ENCODE measurements around the gene TIMM10B.
A peak's percentile ranks its signal among the peaks of the same experiment; 100 is the strongest.

The TIMM10B gene

DNA sequence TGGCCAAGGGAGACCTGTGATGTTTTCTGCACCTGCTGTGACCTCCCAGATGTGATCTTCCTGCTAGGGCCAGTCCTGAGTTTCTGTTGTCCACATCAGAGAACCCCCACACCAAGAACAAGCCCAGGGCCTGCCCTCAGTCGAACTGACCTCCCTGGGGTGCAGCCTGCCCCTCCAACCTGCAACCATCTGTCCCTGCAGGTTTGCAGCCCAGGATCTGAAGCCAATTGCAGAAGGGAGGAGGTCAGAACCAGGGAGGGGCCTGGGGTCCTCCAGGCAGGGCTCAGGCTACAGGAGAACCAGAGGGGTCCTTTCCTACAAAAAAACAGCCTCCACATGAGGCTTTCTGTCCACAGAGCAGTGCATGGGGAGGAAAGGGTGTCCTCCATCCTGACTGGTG lies 8.4 kb upstream of the TIMM10B start:
- TF ChIP-seq POLR2AphosphoS5 (IDR thresholded peaks at IDR 0.05; ENCODE audit: low read depth, low read length) = no peak
- TF ChIP-seq TAF1 (IDR thresholded peaks at IDR 0.05; ENCODE audit: borderline replicate concordance, insufficient read depth, low read length) = no peak
- TF ChIP-seq, protein P1, sequence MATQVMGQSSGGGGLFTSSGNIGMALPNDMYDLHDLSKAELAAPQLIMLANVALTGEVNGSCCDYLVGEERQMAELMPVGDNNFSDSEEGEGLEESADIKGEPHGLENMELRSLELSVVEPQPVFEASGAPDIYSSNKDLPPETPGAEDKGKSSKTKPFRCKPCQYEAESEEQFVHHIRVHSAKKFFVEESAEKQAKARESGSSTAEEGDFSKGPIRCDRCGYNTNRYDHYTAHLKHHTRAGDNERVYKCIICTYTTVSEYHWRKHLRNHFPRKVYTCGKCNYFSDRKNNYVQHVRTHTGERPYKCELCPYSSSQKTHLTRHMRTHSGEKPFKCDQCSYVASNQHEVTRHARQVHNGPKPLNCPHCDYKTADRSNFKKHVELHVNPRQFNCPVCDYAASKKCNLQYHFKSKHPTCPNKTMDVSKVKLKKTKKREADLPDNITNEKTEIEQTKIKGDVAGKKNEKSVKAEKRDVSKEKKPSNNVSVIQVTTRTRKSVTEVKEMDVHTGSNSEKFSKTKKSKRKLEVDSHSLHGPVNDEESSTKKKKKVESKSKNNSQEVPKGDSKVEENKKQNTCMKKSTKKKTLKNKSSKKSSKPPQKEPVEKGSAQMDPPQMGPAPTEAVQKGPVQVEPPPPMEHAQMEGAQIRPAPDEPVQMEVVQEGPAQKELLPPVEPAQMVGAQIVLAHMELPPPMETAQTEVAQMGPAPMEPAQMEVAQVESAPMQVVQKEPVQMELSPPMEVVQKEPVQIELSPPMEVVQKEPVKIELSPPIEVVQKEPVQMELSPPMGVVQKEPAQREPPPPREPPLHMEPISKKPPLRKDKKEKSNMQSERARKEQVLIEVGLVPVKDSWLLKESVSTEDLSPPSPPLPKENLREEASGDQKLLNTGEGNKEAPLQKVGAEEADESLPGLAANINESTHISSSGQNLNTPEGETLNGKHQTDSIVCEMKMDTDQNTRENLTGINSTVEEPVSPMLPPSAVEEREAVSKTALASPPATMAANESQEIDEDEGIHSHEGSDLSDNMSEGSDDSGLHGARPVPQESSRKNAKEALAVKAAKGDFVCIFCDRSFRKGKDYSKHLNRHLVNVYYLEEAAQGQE (IDR thresholded peaks at IDR 0.05; ENCODE audit: insufficient read depth in 1 of 2, low read depth in 2 of 2, low read length in 2 of 2) = no peak
- no peak for TF ChIP-seq SIN3A (IDR thresholded peaks at IDR 0.05; ENCODE audit: borderline replicate concordance, insufficient read depth, low read length)
- no peak for TF ChIP-seq FOXP2 (optimal IDR thresholded peaks at IDR 0.05; ENCODE audit: borderline replicate concordance, extremely low read depth, extremely low read length, insufficient read depth)

DNA sequence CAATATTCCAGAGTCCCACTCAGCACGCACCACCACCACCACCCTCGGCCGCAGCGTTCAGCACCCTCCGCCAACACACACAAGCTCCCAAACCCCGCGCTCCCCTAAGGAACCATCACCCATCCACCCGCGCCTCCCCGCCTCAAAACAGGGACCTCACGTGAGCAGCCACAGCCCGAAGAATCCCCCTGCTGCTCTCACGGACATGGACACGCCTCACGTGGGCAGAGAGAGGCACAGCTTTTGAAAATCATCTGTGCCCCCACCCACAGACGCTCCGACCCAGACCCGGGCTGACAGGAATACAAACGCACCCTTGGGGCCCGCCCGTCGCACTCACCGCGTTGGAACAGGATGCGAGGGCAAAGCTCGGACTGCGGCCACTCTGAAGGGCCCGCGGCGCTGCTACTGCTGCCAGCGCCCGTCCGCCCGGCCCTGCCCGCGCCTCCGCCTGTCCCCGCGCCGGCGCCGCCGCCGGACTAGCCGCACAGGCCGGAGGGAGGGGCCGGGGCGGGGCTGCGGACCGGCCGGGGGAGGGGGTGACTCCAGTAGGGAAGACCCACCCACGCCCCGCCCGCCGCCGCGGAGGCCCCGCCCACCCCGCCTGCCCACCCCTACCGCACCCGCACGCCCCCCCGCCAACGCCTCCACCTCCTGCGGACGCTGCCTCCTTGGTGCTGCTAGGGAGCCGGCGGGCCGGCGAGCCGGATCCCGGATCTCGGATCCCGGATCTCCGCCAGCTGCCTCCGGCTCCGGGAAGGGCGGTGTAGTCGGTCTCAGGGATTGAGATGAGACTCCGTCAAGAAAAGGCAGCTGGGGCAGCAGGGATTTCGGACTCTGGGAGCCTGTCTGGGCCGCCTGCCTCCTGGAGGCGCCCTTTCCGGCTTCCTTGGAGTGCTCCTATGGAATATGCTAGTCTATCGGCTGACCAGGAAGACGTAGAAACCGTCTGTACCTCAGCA lies 7.6 kb upstream of the TIMM10B start, which contains the start of gene TRIM3:
Gene TRIM3, minus strand, starts transcription at position 491 of the 962 bp plus-strand sequence. CDS start 8,246 bp downstream, outside the sequence.
- TF ChIP-seq POLR2AphosphoS5 (IDR thresholded peaks at IDR 0.05; ENCODE audit: low read depth, low read length) (peak; percentile 94), TAF1 (IDR thresholded peaks at IDR 0.05; ENCODE audit: borderline replicate concordance, insufficient read depth, low read length) (peak; percentile 63; the same call in 1 of the 2 replicates), FOXP2 (optimal IDR thresholded peaks at IDR 0.05; ENCODE audit: borderline replicate concordance, extremely low read depth, extremely low read length, insufficient read depth) (peak; percentile 9), SIN3A (IDR thresholded peaks at IDR 0.05; ENCODE audit: borderline replicate concordance, insufficient read depth, low read length) (peak; percentile 73; the same call in 1 of the 2 replicates)
- TF ChIP-seq, protein P1 (IDR thresholded peaks at IDR 0.05; ENCODE audit: insufficient read depth in 1 of 2, low read depth in 2 of 2, low read length in 2 of 2) = no peak

DNA sequence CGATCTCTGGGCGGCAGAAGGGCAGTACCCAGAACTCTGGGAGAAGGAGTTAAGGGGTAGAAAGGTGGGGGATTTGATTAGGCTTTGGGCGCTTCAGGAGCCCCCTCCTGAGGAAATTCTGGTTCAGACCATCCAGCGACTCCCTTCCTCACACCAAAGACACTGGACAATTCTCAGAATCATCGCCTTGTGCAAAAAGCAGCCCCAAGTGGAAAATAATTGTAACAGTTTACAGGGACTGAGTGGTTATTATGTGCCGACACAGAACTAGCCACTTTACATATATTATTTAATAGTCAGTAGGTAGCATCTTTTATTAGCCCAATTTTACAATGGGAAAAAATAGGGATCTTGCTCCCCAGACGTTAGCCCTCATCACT lies 6.9 kb upstream of the TIMM10B start:
- TF ChIP-seq FOXP2 (optimal IDR thresholded peaks at IDR 0.05; ENCODE audit: borderline replicate concordance, extremely low read depth, extremely low read length, insufficient read depth) (no peak), SIN3A (IDR thresholded peaks at IDR 0.05; ENCODE audit: borderline replicate concordance, insufficient read depth, low read length) (no peak), TAF1 (IDR thresholded peaks at IDR 0.05; ENCODE audit: borderline replicate concordance, insufficient read depth, low read length) (no peak), POLR2AphosphoS5 (IDR thresholded peaks at IDR 0.05; ENCODE audit: low read depth, low read length) (no peak)
- TF ChIP-seq, protein P1 (IDR thresholded peaks at IDR 0.05; ENCODE audit: insufficient read depth in 1 of 2, low read depth in 2 of 2, low read length in 2 of 2) = no peak

DNA sequence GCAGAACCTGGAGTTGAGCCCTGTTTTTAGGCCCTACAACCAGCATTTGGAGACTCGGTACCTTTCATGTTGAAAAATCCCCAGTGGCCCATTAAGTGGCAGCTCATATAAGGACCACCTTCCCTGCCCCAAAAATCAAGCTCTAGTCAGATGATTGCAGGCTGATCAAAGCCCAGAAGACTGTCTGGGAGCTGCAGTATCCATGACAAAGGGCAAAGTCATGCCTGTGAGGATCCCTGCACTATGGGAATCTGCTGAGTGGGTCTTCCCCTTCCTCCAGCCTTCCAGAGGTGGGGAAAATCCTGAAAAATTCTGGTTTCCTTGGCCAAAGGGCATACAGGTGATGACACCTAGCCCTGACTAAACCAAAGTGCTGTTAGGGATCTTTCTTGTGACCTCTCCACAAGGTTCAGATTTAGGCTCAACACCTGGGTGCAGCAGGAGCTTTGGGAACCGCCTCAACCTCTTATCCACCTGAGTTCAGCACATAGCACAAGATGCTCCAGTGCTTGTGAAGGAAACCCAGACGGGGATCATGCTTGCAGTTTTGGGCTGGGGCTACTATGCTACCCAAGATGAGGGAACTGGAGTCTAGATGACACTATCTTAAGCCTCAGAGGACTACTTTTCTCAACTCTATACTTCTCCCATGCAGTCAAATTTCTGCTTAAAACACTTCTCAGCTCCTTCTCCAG lies 6.3 kb upstream of the TIMM10B start:
- TF ChIP-seq POLR2AphosphoS5 (IDR thresholded peaks at IDR 0.05; ENCODE audit: low read depth, low read length) (peak; percentile 58; the same call in 1 of the 2 replicates), SIN3A (IDR thresholded peaks at IDR 0.05; ENCODE audit: borderline replicate concordance, insufficient read depth, low read length) (no peak), FOXP2 (optimal IDR thresholded peaks at IDR 0.05; ENCODE audit: borderline replicate concordance, extremely low read depth, extremely low read length, insufficient read depth) (no peak)

DNA sequence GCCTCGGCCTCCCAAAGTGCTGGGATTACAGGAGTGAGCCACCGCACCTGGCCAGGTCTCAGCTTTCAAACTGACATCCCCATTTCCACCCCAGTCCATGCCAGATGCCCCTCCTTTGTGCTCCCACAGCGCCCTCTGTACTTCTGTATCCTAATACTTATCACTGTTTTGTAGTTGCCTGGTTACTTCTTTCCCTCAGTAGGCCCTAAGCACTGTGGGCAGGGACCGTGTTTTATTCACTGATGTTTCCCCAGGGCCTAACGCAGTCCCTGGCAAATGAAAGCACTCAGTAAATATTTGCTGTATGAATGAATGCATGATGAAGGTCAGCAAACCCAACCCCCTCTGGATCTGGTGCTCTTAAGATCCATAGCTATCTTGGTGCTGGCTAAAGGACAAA lies 5.4 kb upstream of the TIMM10B start:
- no peak for TF ChIP-seq TAF1 (IDR thresholded peaks at IDR 0.05; ENCODE audit: borderline replicate concordance, insufficient read depth, low read length)
